ENCODE results near the gene SLC35B2. TPM values are rescaled to one million over a fixed set of nuclear protein-coding genes. Genes with fewer than 3 reads are reported as not detected.

SLC35B2 gene
- total and polyA plus RNA-seq, 8 donors: 38.7 to 50.3 (median 43.7) TPM

GRCh38 chr6:44219815-44220784 lies 37.2 kb downstream of the SLC35B2 start:
- TF ChIP-seq CTCF (IDR thresholded peaks at IDR 0.05): no peak
- peak overlapping the region; percentile 74 to 76 for H3K27ac ChIP-seq
- H3K9me3 ChIP-seq: no peaks in the 10 kb centered on the region
- ATAC-seq: no peak
- intact Hi-C loops (cut with DNase I): no loop called here
- H3K4me1 ChIP-seq: peaks cover 38 to 74% of the 10 kb centered on the region in 2 donors
- no peaks in the 10 kb centered on the region for H3K36me3 ChIP-seq
- no peaks in the 10 kb centered on the region for H3K27me3 ChIP-seq
- H3K4me3 ChIP-seq: peak overlapping the region; percentile 40 to 50
- DNase-seq: no peak

GRCh38 chr6:44219053-44219814 lies 38.1 kb downstream of the SLC35B2 start:
- Histone ChIP-seq H3K36me3 (no peaks in the 10 kb centered on the region), H3K27ac (peak overlapping the region; percentile 74 to 76), H3K4me3 (peak overlapping the region; percentile 40 to 50), H3K9me3 (no peaks in the 10 kb centered on the region), H3K27me3 (no peaks in the 10 kb centered on the region), H3K4me1 (peaks cover 36 to 65% of the 10 kb centered on the region in 2 donors)
- intact Hi-C loops (cut with DNase I): no loop called here
- DNase-seq (peak; percentile 87 to 96 (median 92)), ATAC-seq (peak; percentile 84)
- no peak for TF ChIP-seq CTCF (IDR thresholded peaks at IDR 0.05)

- peaks cover 30 to 48% of the 10 kb centered on the region in 2 donors for H3K4me1 ChIP-seq
- H3K27me3 ChIP-seq: no peaks in the 10 kb centered on the region
- ATAC-seq (peak; percentile 2), DNase-seq (peak in 1 of 4 donors; percentile 52)
- no peak overlapping the region for H3K4me3 ChIP-seq
- TF ChIP-seq CTCF (IDR thresholded peaks at IDR 0.05): no peak
- intact Hi-C loops (cut with DNase I): no loop called here
- H3K36me3 ChIP-seq: no peaks in the 10 kb centered on the region
- no peaks in the 10 kb centered on the region for H3K9me3 ChIP-seq
- H3K27ac ChIP-seq: peak overlapping the region in 1 of 2 donors; percentile 76
Observed at GRCh38 chr6:44217332-44218143, 39.8 kb downstream of the SLC35B2 start.

- intact Hi-C loops (cut with DNase I): no loop called here
- ATAC-seq (no peak), DNase-seq (peak in 1 of 4 donors; percentile 63)
- no peaks in the 10 kb centered on the region for H3K36me3 ChIP-seq
- no peak for TF ChIP-seq CTCF (IDR thresholded peaks at IDR 0.05)
- peaks cover 29 to 41% of the 10 kb centered on the region in 2 donors for H3K4me1 ChIP-seq
- no peaks in the 10 kb centered on the region for H3K9me3 ChIP-seq
- no peaks in the 10 kb centered on the region for H3K27me3 ChIP-seq
- H3K4me3 ChIP-seq: no peak within 1 kb of the TSS
- H3K27ac ChIP-seq: peak within 1 kb of the TSS in 1 of 2 donors; percentile 76
Observed at GRCh38 chr6:44216677-44217331, 40.5 kb downstream of the SLC35B2 start, which contains the start of gene MYMX. TSS of gene MYMX (plus strand) at chr6:44216926. CDS start at chr6:44217472, 546 bp downstream.
